Upper lobe of left lung (tissue), 6 donors: Measurements from ENCODE around the gene PIGU. TPM values are rescaled to one million over a fixed set of nuclear protein-coding genes. Genes with fewer than 3 reads are reported as not detected.

ENCODE experiments used
- ATAC-seq, 2 donors: fragments of 200-7000 bp; cut with Tn5 transposase; one replicate each; pipeline ENCODE4 v1.9.1; 2022; ENCODE audit warnings: mild to moderate bottlenecking in 2 of 2, moderate library complexity in 2 of 2; ENCODE audit not compliant: low FRiP score in 2 of 2
- DNase-seq, 2 donors: peaks; one replicate each; pipeline ENCODE4 v3.0.0-alpha.2; 2019 to 2020
- H3K27ac ChIP-seq, 4 donors: fragments of 200-600 bp; sonication (generic); one replicate each; pipeline ENCODE4 v1.5.1; 2016 to 2019
- H3K27me3 ChIP-seq, 4 donors: fragments of 200-600 bp; sonication (generic); one replicate each; pipeline ENCODE4 v1.5.1; 2017 to 2019
- H3K36me3 ChIP-seq, 4 donors: fragments of 200-600 bp; sonication (generic); one replicate each; pipeline ENCODE4 v1.5.1; 2016 to 2019
- H3K4me1 ChIP-seq, 4 donors: fragments of 200-600 bp; sonication (generic); one replicate each; pipeline ENCODE4 v1.5.1; 2018 to 2019
- H3K4me3 ChIP-seq, 4 donors: fragments of 200-600 bp; sonication (generic); one replicate each; pipeline ENCODE4 v1.5.1; 2017 to 2019; ENCODE audit warnings: mild to moderate bottlenecking in 2 of 4, moderate library complexity in 1 of 4
- H3K9me3 ChIP-seq, 4 donors: fragments of 200-600 bp; sonication (generic); one replicate each; pipeline ENCODE4 v1.5.1; 2018 to 2019
- CTCF ChIP-seq, 6 experiments: fragments of 450-650 bp in 4 of 6; fragments of 200-600 bp in 2 of 6; sonication (generic) in 2 of 6; IDR thresholded peaks; one replicate each; pipeline ENCODE4 v1.5.1; 2016 to 2019; ENCODE audit warnings: antibody characterized with exemption in 6 of 6
- EP300 ChIP-seq, 4 donors: sonication (generic); formaldehyde crosslinking; IDR thresholded peaks; one replicate each; pipeline ENCODE4 v1.5.1; 2017; ENCODE audit warnings: antibody characterized with exemption in 4 of 4, control low read depth in 2 of 4
- POLR2A ChIP-seq, 4 donors: fragments of 450-650 bp; IDR thresholded peaks; one replicate each; pipeline ENCODE4 v1.5.1; 2016 to 2017; ENCODE audit warnings: antibody characterized with exemption in 4 of 4, mild to moderate bottlenecking in 2 of 4
- POLR2AphosphoS5 ChIP-seq, 2 donors: sonication (generic); formaldehyde crosslinking; IDR thresholded peaks; one replicate each; pipeline ENCODE4 v1.5.1; 2017; ENCODE audit warnings: antibody characterized with exemption in 2 of 2
- WGBS, 2 donors: methylation state at CpG; one replicate each; pipeline ENCODE4 v1.1.5; 2017 to 2018; 5-methylcytosine and 5-hydroxymethylcytosine counted together
- total RNA-seq, 6 donors: library from RNA; depleted of rRNA in 4 of 6; stranded (reverse); fragments of >200 nt in 4 of 6; gene quantifications; one replicate each; pipeline versions ENCODE4 v1.1.0 to v1.2.1, GENCODE V29; 2016 to 2021
- donor health status: DM: no; HTN: no; CAD: no; lungs with moderate emphysema.
- donor health status: DM: no; HTN: yes; CAD: no; lungs with severe emphysema.

Gene PIGU
- total RNA-seq, 6 donors from 2014 or later = 8.0 to 17.1 (median 12.7) TPM

- ATAC-seq = peak in 1 of 2 donors; percentile 25
- Histone ChIP-seq H3K36me3 (peaks cover 0 to 4% (median 0%) of the 10 kb centered on the region in 4 donors), H3K4me1 (peaks cover 0 to 7% (median 2%) of the 10 kb centered on the region in 4 donors), H3K9me3 (no peaks in the 10 kb centered on the region), H3K27ac (no peak overlapping the region), H3K4me3 (no peak overlapping the region), H3K27me3 (no peaks in the 10 kb centered on the region)
- WGBS, 2 donors = 88 to 90% methylated on average over 19 to 22 of the region's 22 CpGs
- no peak for TF ChIP-seq EP300 (IDR thresholded peaks at IDR 0.05)
- TF ChIP-seq CTCF (IDR thresholded peaks at IDR 0.05) = no peak
- TF ChIP-seq POLR2A (IDR thresholded peaks at IDR 0.05) = no peak
- TF ChIP-seq POLR2AphosphoS5 (IDR thresholded peaks at IDR 0.05) = no peak
- DNase-seq = no peak
Observed at GRCh38 chr20:34547844-34548613, 128.9 kb downstream of the PIGU start.

- H3K9me3 ChIP-seq = no peaks in the 10 kb centered on the region
- peaks cover 0 to 7% (median 2%) of the 10 kb centered on the region in 4 donors for H3K4me1 ChIP-seq
- H3K4me3 ChIP-seq = no peak overlapping the region
- WGBS, 2 donors = 91 to 93% methylated on average over 11 of the region's 11 CpGs
- TF ChIP-seq POLR2A (IDR thresholded peaks at IDR 0.05) (no peak), CTCF (IDR thresholded peaks at IDR 0.05) (no peak), EP300 (IDR thresholded peaks at IDR 0.05) (no peak), POLR2AphosphoS5 (IDR thresholded peaks at IDR 0.05) (no peak)
- DNase-seq = no peak
- no peaks in the 10 kb centered on the region for H3K27me3 ChIP-seq
- peaks cover 0 to 13% (median 5%) of the 10 kb centered on the region in 4 donors for H3K36me3 ChIP-seq
- ATAC-seq = no peak
- no peak overlapping the region for H3K27ac ChIP-seq
Observed at GRCh38 chr20:34546751-34547181, 130.1 kb downstream of the PIGU start.

- Histone ChIP-seq H3K4me3 (peak overlapping the region in 3 of 4 donors; percentile 9 to 30 (median 9)), H3K27ac (no peak overlapping the region), H3K27me3 (no peaks in the 10 kb centered on the region), H3K9me3 (no peaks in the 10 kb centered on the region), H3K36me3 (peaks cover 10 to 38% (median 26%) of the 10 kb centered on the region in 4 donors), H3K4me1 (peaks cover 0 to 7% (median 2%) of the 10 kb centered on the region in 4 donors)
- 21 to 33% methylated on average over 13 to 19 of the region's 19 CpGs for whole genome bisulfite sequencing, 2 donors
- ATAC-seq = peak in 1 of 2 donors; percentile 54
- TF ChIP-seq EP300 (IDR thresholded peaks at IDR 0.05) (no peak), POLR2AphosphoS5 (IDR thresholded peaks at IDR 0.05) (no peak), POLR2A (IDR thresholded peaks at IDR 0.05) (no peak), CTCF (IDR thresholded peaks at IDR 0.05) (no peak)
- DNase-seq = no peak
Observed at GRCh38 chr20:34544109-34544796, 132.6 kb downstream of the PIGU start.

GRCh38 chr20:34543463-34544056 is 133.3 kb downstream of the PIGU start:
- Histone ChIP-seq H3K4me3 (no peak overlapping the region), H3K4me1 (peaks cover 0 to 7% (median 2%) of the 10 kb centered on the region in 4 donors), H3K27ac (no peak overlapping the region), H3K36me3 (peaks cover 10 to 43% (median 27%) of the 10 kb centered on the region in 4 donors), H3K27me3 (no peaks in the 10 kb centered on the region), H3K9me3 (no peaks in the 10 kb centered on the region)
- ATAC-seq (no peak), DNase-seq (no peak)
- WGBS, 2 donors = 71 to 76% methylated on average over 12 of the region's 12 CpGs
- TF ChIP-seq EP300 (IDR thresholded peaks at IDR 0.05) (no peak), POLR2A (IDR thresholded peaks at IDR 0.05) (no peak), CTCF (IDR thresholded peaks at IDR 0.05) (no peak), POLR2AphosphoS5 (IDR thresholded peaks at IDR 0.05) (no peak)
